GM18867 (cell line): Measurements from ENCODE around the gene IQCB1.
"Not testable (repeated sequence)": the region's sequence is repeated elsewhere in the genome, so short reads cannot be mapped to it uniquely, and the experiment has no call there.

Experiments
- ATAC-seq: cut with Tn5 transposase; IDR thresholded peaks from one replicate; pipeline ENCODE4 v1.9.1; 2021; ENCODE audit warnings: mild to moderate bottlenecking, moderate library complexity; ENCODE audit not compliant: unreplicated experiment

The IQCB1 gene

GRCh38 chr3:121809249-121809648, 25.6 kb downstream of the IQCB1 start:
- peak; percentile 98 for ATAC-seq

- ATAC-seq: no peak
Measured at GRCh38 chr3:121803771-121804320, 31.0 kb downstream of the IQCB1 start.

GRCh38 chr3:121800906-121801305, 34.0 kb downstream of the IQCB1 start:
- no peak for ATAC-seq

GRCh38 chr3:121796970-121797369, 37.9 kb downstream of the IQCB1 start:
- no peak for ATAC-seq

GRCh38 chr3:121794264-121794983, 40.4 kb downstream of the IQCB1 start:
- ATAC-seq: peak; percentile 65

GRCh38 chr3:121793078-121793477, 41.8 kb downstream of the IQCB1 start:
- peak; percentile 59 for ATAC-seq

GRCh38 chr3:121786485-121786884, 48.4 kb downstream of the IQCB1 start:
- ATAC-seq: no peak

GRCh38 chr3:121782784-121783183, 52.1 kb downstream of the IQCB1 start:
- ATAC-seq: not testable (repeated sequence)

- ATAC-seq: no peak
Measured at GRCh38 chr3:121781611-121782010, 53.2 kb downstream of the IQCB1 start.

- not testable (repeated sequence) for ATAC-seq
Measured at GRCh38 chr3:121775095-121775494, 59.8 kb downstream of the IQCB1 start.

- no peak for ATAC-seq
Measured at GRCh38 chr3:121769246-121769645, 65.6 kb downstream of the IQCB1 start.

- no peak for ATAC-seq
Measured at GRCh38 chr3:121768452-121768851, 66.4 kb downstream of the IQCB1 start.

- no peak for ATAC-seq
Measured at GRCh38 chr3:121759541-121760202, 75.2 kb downstream of the IQCB1 start.

- no peak for ATAC-seq
Measured at GRCh38 chr3:121758727-121759450, 76.0 kb downstream of the IQCB1 start.

- no peak for ATAC-seq
Measured at GRCh38 chr3:121757812-121758545, 76.9 kb downstream of the IQCB1 start.

GRCh38 chr3:121757087-121757811, 77.6 kb downstream of the IQCB1 start:
- ATAC-seq: no peak

- no peak for ATAC-seq
Measured at GRCh38 chr3:121752772-121753171, 82.1 kb downstream of the IQCB1 start.

- ATAC-seq: no peak
Measured at GRCh38 chr3:121752261-121752660, 82.6 kb downstream of the IQCB1 start.

- no peak for ATAC-seq
Measured at GRCh38 chr3:121750087-121750415, 84.8 kb downstream of the IQCB1 start.
